GM19438 (cell line): Measurements from ENCODE around the gene STYXL1.

Source experiments
- ATAC-seq: cut with Tn5 transposase; IDR thresholded peaks from one replicate; pipeline ENCODE4 v1.9.1; 2021; ENCODE audit warnings: low read depth; ENCODE audit not compliant: unreplicated experiment

STYXL1 gene

DNA sequence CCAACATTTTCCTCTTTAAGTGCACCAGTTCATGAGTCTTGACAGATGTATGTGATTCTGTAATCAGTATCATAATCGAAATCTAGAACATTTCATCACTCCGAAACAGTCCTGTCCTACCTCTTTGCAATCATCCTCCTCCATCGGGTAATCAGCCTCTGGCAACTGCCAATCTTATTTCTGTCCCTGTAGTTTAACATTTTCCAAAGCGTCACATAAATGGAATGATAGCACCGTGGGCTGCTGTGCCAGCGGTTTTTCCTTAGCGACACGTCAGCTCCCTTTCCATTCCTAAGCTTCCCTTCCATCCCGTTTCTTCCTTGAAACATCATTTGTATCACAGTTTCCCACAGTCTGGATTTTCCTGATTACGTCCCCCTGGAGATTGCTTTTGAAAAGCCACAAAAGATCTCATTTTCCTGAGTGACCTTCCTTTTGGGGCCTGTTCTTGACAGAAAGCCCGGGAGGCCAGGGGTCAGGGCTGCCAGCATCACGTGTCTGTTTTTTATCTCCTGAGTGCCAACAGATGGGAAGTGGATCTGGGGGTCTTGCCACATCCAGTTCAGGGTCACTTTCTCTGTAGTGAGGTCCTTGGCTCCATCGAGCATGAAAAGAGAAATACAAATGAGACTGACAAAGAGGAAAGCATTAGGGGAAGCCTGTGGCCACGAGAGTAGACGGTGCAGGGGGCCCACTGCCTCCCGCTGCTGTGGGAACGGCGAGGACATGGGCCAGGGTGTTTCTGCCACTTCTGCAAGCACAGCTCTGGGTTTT, 85.0 kb downstream of the STYXL1 start:
- ATAC-seq = no peak

- ATAC-seq = no peak
Measured at GRCh38 chr7:75961218-75961617, 86.6 kb downstream of the STYXL1 start.

DNA sequence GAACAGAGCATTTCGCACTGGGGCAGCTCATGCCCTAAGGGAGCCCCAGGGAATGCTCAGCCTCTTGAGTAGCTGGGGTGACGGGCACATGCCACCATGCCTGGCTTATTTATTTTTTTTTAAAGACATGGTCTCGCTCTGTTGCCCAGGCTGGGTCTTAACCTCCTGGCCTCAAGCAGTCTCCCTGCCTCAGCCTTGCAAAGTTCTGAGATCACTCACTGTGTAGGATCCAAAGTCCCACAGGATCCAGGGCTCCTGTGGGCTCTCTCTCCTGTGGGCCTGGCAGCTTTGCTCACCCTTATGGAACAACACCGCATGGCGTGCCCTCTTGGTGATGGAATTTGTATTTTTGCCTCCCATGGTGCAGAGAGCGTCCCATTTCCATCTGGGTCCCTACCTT, 87.4 kb downstream of the STYXL1 start:
- no peak for ATAC-seq

DNA sequence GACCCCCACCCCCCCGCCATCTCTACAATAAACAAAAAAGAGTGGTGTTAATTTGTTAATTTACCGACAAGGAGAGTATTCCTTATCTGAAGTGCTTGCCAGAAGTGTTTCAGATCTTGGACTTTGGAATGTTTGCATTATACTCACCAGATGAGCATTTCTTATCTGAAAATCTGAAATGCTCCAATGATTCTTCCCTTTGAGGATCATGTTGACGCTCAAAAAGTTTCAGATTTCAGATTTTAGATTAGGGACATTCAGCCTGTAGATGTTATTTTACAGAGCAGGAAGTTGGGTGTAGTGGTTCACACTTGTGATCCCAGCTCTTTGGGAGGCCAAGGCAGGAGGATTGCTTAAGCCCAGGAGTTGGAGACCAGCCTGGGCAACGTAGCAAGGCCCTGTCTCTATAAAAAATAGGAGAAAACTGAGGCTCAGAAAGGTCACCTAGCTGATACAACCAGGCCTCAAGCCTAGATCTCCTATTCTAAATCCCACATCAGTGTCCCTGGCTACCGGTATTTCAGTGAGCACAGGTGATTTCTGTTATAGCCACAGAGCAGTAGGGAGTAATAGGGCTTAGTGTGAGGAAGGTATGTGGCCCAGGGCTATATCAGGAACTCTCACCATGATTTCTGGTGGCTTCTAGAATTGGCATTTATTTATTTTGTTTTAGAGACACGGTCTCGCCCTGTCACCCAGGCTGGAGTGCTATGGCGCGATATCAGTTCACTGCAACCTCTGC, 88.8 kb downstream of the STYXL1 start:
- ATAC-seq = no peak

DNA sequence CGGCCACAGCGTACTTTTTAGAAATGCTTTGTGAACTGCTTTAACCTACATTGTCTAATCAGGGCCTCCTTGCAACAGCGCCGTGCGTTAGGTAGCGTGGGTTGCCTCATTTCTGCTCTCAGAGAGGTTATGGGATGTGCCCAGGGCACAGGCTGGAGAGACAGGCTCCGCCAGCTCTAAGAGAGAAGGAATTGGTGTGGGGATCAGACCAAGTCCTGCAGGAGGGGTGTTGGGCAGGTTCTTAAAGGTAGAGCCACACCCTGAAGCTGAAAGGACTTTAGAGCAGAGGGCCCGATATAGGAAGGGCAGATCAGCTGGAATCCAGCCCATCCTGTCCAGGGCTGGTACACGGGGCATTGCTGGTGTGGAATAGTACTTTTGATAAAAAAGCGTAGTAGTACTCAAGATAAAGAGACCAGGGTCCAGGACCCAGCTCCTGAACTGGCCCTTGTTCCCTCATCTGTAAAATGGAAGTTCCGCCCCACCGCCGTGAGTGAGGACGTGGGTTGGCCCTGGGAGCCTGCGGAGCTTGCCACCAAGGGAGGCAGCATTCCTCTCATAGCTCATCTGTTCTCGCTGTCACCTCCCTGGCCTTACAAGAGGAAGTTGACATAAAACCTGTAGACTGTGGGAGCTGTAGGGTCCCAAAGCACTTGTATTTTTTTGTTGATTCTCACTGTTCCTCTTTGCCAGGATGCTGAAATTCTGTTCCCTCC, 90.6 kb downstream of the STYXL1 start:
- ATAC-seq = no peak

DNA sequence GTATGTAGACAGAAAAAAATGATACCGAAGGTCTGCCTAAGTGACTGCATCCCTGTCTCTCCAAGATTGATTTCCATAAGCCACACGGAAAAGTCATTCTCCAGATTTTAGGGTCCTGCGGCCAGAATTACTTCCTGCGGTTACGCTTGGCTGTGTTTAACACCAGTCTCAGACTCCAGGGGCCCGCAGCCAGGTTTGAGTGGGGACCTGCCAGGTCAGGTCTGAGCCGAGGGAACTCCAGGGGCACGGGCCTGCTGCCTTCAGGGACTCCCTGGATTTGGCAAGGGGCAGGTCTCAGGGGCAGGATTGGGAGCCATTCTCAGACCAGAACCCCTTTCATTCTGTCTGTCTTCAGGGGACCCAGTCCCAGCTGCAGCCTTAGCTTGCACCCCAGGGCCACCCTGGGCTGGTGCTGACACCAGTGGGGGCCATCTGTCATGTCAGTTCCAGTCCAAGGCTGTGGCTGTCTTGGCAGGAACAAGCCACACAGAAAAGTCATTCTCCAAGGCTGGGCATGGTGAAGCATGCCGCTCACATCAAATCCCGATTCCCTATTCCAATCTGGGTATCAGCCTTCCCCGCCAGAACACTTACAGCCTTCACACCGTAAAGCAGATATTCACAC, 92.4 kb downstream of the STYXL1 start:
- ATAC-seq = no peak

DNA sequence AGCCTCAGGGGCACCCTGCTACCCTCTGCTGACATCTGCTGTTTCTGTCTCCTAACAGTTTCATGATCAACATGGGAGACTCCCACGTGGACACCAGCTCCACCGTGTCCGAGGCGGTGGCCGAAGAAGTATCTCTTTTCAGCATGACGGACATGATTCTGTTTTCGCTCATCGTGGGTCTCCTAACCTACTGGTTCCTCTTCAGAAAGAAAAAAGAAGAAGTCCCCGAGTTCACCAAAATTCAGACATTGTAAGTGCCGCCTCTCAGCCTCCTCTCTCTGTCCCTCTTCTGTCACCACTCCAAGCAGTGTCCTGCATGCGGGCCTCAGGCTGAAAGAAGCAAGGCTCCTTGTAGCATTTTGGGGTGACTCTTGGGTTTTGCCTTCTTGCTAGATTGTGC, 93.9 kb downstream of the STYXL1 start:
- ATAC-seq = no peak

DNA sequence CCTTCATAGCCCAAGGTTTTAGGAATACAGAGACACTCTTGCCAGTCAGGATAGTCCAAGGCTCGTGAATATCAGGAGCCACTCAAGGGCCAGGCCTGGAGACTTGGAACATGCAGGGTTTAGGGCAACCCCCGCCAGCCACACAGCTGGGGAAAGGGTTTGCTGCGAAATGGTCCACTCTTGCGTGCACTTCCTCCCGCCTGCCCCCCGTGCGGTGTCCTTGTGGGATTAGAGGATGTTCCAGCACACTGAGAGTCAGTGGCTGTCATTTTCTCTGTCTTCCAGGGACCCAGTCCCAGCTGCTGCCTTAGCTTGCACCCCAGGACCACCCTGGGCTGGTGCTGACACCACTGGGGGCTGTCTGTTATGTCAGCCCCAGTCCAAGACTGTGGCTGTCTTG, 94.4 kb downstream of the STYXL1 start:
- ATAC-seq = no peak

DNA sequence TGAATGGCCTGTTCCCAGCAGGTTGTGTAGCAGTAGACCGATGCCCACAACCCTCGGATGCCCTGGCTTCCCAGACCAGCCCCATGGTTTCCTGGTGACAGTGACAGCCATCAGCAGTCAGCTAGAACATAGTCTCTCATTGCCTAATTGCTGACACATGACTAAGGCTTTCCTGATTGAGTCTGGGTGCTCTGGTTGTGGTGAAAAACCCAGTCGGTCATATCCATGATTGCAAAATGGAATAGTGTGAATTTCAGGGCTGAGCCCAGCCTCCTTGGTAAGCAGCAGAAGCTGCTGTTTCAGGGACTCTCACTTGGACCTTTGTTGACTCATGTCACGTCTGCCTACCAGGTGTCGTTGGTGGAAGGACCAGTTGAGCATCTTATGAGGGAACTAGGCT, 96.3 kb downstream of the STYXL1 start:
- ATAC-seq = no peak

GRCh38 chr7:75950111-75950681, 97.6 kb downstream of the STYXL1 start:
- ATAC-seq = no peak

DNA sequence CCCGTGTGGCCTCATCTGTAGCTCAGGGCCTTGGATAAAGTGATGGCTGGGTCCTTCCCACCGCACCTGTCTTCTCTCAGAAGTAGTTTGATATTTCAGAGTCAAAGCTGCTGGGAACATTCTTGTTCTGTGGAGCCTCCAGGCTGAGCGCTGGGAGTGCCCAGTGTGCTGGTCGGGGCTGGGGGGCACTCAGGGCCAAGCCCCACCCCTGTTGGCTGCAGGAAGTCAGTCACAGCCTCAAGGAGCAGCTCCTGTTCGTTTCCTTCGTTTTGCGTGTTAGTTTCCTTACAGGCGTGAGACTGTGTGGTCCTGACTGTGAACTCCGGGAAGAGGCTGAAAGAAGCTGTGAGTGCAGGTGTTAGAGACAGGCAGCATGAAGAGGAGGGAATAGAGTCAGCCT, 99.6 kb downstream of the STYXL1 start:
- no peak for ATAC-seq
